ENCODE measurements around the gene PLCG2. TPM values are rescaled to one million over a fixed set of nuclear protein-coding genes. Genes with fewer than 3 reads are reported as not detected.
"Not testable (repeated sequence)": the region's sequence is repeated elsewhere in the genome, so short reads cannot be mapped to it uniquely, and the experiment has no call there.

The PLCG2 gene
- total RNA-seq, 1 donor from 2014 or later: 47.6 TPM

- DNase-seq (no peak), ATAC-seq (no peak)
- Histone ChIP-seq H3K27me3 (no peaks in the 10 kb centered on the region), H3K27ac (peak overlapping the region; percentile 51), H3K36me3 (no peaks in the 10 kb centered on the region), H3K4me3 (no peak overlapping the region), H3K4me1 (peaks cover 7% of the 10 kb centered on the region), H3K9me3 (no peaks in the 10 kb centered on the region)
- no peak for TF ChIP-seq CTCF (IDR thresholded peaks at IDR 0.05)
- intact Hi-C loops (cut with DNase I): no loop called here
Observed at GRCh38 chr16:81756615-81757356, 22.3 kb upstream of the PLCG2 start.

GRCh38 chr16:81758376-81758775 lies 20.7 kb upstream of the PLCG2 start:
- intact Hi-C loops (cut with DNase I): no loop called here

GRCh38 chr16:81762322-81762721 lies 16.8 kb upstream of the PLCG2 start:
- H3K4me3 ChIP-seq; H3K4me1 ChIP-seq; H3K9me3 ChIP-seq; ATAC-seq; intact Hi-C loops (cut with DNase I); H3K36me3 ChIP-seq; DNase-seq; H3K27ac ChIP-seq; H3K27me3 ChIP-seq: not testable (repeated sequence)

More at GRCh38 chr16:81758376-81758775, 20.7 kb upstream of the PLCG2 start:
- TF ChIP-seq CTCF (IDR thresholded peaks at IDR 0.05): no peak
- Histone ChIP-seq H3K27me3 (no peaks in the 10 kb centered on the region), H3K36me3 (no peaks in the 10 kb centered on the region), H3K27ac (no peak overlapping the region), H3K4me1 (no peaks in the 10 kb centered on the region), H3K9me3 (no peaks in the 10 kb centered on the region), H3K4me3 (no peak overlapping the region)
- no peak for ATAC-seq
- DNase-seq: no peak

GRCh38 chr16:81765111-81765919 lies 13.8 kb upstream of the PLCG2 start:
- no peak overlapping the region for H3K4me3 ChIP-seq
- H3K9me3 ChIP-seq: no peaks in the 10 kb centered on the region
- H3K27me3 ChIP-seq: no peaks in the 10 kb centered on the region
- TF ChIP-seq CTCF (IDR thresholded peaks at IDR 0.05): no peak
- DNase-seq (no peak), ATAC-seq (peak; percentile 27)
- no peaks in the 10 kb centered on the region for H3K36me3 ChIP-seq
- H3K4me1 ChIP-seq: peaks cover 7% of the 10 kb centered on the region
- intact Hi-C loops (cut with DNase I): no loop called here
- no peak overlapping the region for H3K27ac ChIP-seq

GRCh38 chr16:81765969-81766368 lies 13.1 kb upstream of the PLCG2 start:
- ATAC-seq: no peak
- TF ChIP-seq CTCF (IDR thresholded peaks at IDR 0.05): no peak
- peaks cover 7% of the 10 kb centered on the region for H3K4me1 ChIP-seq
- no peak overlapping the region for H3K27ac ChIP-seq
- H3K9me3 ChIP-seq: no peaks in the 10 kb centered on the region
- DNase-seq: no peak
- no peaks in the 10 kb centered on the region for H3K27me3 ChIP-seq
- intact Hi-C loops (cut with DNase I): no loop called here
- no peaks in the 10 kb centered on the region for H3K36me3 ChIP-seq
- no peak overlapping the region for H3K4me3 ChIP-seq

- no peaks in the 10 kb centered on the region for H3K9me3 ChIP-seq
- H3K36me3 ChIP-seq: no peaks in the 10 kb centered on the region
- DNase-seq (no peak), ATAC-seq (peak; percentile 52)
- no peaks in the 10 kb centered on the region for H3K27me3 ChIP-seq
- H3K27ac ChIP-seq: no peak overlapping the region
- intact Hi-C loops (cut with DNase I): no loop called here
- TF ChIP-seq CTCF (IDR thresholded peaks at IDR 0.05): no peak
- H3K4me1 ChIP-seq: peaks cover 7% of the 10 kb centered on the region
- H3K4me3 ChIP-seq: no peak overlapping the region
Observed at GRCh38 chr16:81767987-81768592, 11.0 kb upstream of the PLCG2 start.

Measured in upper lobe of right lung (tissue), 1 donor.